GM21619 (cell line): ENCODE data around the gene DNAH1.
"Not testable (repeated sequence)": the region's sequence is repeated elsewhere in the genome, so short reads cannot be mapped to it uniquely, and the experiment has no call there.

ENCODE experiments used
- ATAC-seq: cut with Tn5 transposase; IDR thresholded peaks from one replicate; pipeline ENCODE4 v1.9.1; 2021; ENCODE audit not compliant: unreplicated experiment

DNAH1 gene

GRCh38 chr3:52331091-52331490 is 15.0 kb downstream of the DNAH1 start:
- ATAC-seq = no peak

GRCh38 chr3:52331906-52332305 is 15.8 kb downstream of the DNAH1 start:
- no peak for ATAC-seq

GRCh38 chr3:52333869-52334557 is 17.9 kb downstream of the DNAH1 start:
- ATAC-seq = no peak

- ATAC-seq = not testable (repeated sequence)
These were observed 22.0 kb downstream of the DNAH1 start for GRCh38 chr3:52338131-52338530.

GRCh38 chr3:52339612-52340011 is 23.5 kb downstream of the DNAH1 start:
- no peak for ATAC-seq

GRCh38 chr3:52341123-52341522 is 25.0 kb downstream of the DNAH1 start:
- ATAC-seq = no peak

- no peak for ATAC-seq
These were observed 28.0 kb downstream of the DNAH1 start for GRCh38 chr3:52343946-52344600.

- ATAC-seq = no peak
These were observed 29.5 kb downstream of the DNAH1 start for GRCh38 chr3:52345521-52346109.

- ATAC-seq = no peak
These were observed 30.8 kb downstream of the DNAH1 start for GRCh38 chr3:52346623-52347530.

- no peak for ATAC-seq
These were observed 31.9 kb downstream of the DNAH1 start for GRCh38 chr3:52347716-52348635.

GRCh38 chr3:52349131-52349530 is 33.0 kb downstream of the DNAH1 start:
- ATAC-seq = no peak

GRCh38 chr3:52349611-52350395 is 33.7 kb downstream of the DNAH1 start:
- no peak for ATAC-seq

GRCh38 chr3:52350416-52350815 is 34.3 kb downstream of the DNAH1 start:
- ATAC-seq = no peak

GRCh38 chr3:52350981-52351761 is 35.1 kb downstream of the DNAH1 start:
- ATAC-seq = no peak

GRCh38 chr3:52351762-52352368 is 35.7 kb downstream of the DNAH1 start:
- no peak for ATAC-seq

- ATAC-seq = no peak
These were observed 36.4 kb downstream of the DNAH1 start for GRCh38 chr3:52352566-52352965.

- no peak for ATAC-seq
These were observed 37.3 kb downstream of the DNAH1 start for GRCh38 chr3:52353291-52353855.

- no peak for ATAC-seq
These were observed 38.6 kb downstream of the DNAH1 start for GRCh38 chr3:52354676-52355075.
